ENCODE data around the gene ZBTB16.

- no peak for TF ChIP-seq CTCF (IDR thresholded peaks at IDR 0.05)
- TF ChIP-seq POLR2A (IDR thresholded peaks at IDR 0.05) = no peak
- TF ChIP-seq POLR2AphosphoS5 (IDR thresholded peaks at IDR 0.05) = no peak
Observed at GRCh38 chr11:114261791-114262190, 202.3 kb downstream of the ZBTB16 start.
